GM21515 (cell line): ENCODE data around the gene GDPD1.
"Not testable (repeated sequence)": the region's sequence is repeated elsewhere in the genome, so short reads cannot be mapped to it uniquely, and the experiment has no call there.

Experiments used
- ATAC-seq: cut with Tn5 transposase; IDR thresholded peaks from one replicate; pipeline ENCODE4 v1.9.1; 2021; ENCODE audit not compliant: unreplicated experiment

The GDPD1 gene

GRCh38 chr17:59311521-59311920 lies 91.2 kb downstream of the GDPD1 start:
- ATAC-seq: not testable (repeated sequence)

- no peak for ATAC-seq
Observed at GRCh38 chr17:59315866-59316265, 95.6 kb downstream of the GDPD1 start.
